Liver (tissue), 3 donors: ENCODE measurements around the gene PLXNA2.

Experiments used
- ATF3 ChIP-seq: IDR thresholded peaks from 2 replicates; pipeline ENCODE4 v1.6.1; 2016; ENCODE audit warnings: antibody characterized with exemption
- CTCF ChIP-seq: fragments of 150-350 bp; IDR thresholded peaks from 2 replicates; pipeline ENCODE4 v1.5.1; 2017; ENCODE audit warnings: improper control_type of control experiment, low read depth, low read length; ENCODE audit not compliant: missing input control
- EGR1 ChIP-seq, 2 donors: IDR thresholded peaks; 2 replicates each; pipeline ENCODE4 v1.6.1; 2016 to 2018; ENCODE audit warnings: antibody characterized with exemption in 2 of 2, low read depth in 2 of 2
- GABPA ChIP-seq, 2 donors: IDR thresholded peaks in 1 of 2; conservative IDR thresholded peaks in 1 of 2; 2 replicates each; pipeline ENCODE4 v1.6.1; 2016; ENCODE audit warnings: antibody characterized with exemption in 2 of 2, mild to moderate bottlenecking in 1 of 2, moderate library complexity in 1 of 2
- HNF4A ChIP-seq, 2 donors: conservative IDR thresholded peaks; 2 replicates each; pipeline ENCODE4 v1.6.1; 2016; ENCODE audit warnings: antibody characterized with exemption in 2 of 2, mild to moderate bottlenecking in 2 of 2
- JUND ChIP-seq, 2 donors: IDR thresholded peaks; 2 replicates each; pipeline ENCODE4 v1.6.1; 2016; ENCODE audit warnings: antibody characterized with exemption in 2 of 2
- MAX ChIP-seq: IDR thresholded peaks from 2 replicates; pipeline ENCODE4 v1.6.1; 2016; ENCODE audit warnings: antibody characterized with exemption
- RAD21 ChIP-seq, 2 donors: IDR thresholded peaks; 2 replicates each; pipeline ENCODE4 v1.6.1; 2016; ENCODE audit warnings: antibody characterized with exemption in 2 of 2, mild to moderate bottlenecking in 2 of 2
- REST ChIP-seq: IDR thresholded peaks from 2 replicates; pipeline ENCODE4 v1.6.1; 2016; ENCODE audit warnings: antibody characterized with exemption, mild to moderate bottlenecking
- RXRA ChIP-seq, 2 donors: IDR thresholded peaks; 2 replicates each; pipeline ENCODE4 v1.6.1; 2017 to 2018; ENCODE audit warnings: antibody characterized with exemption in 2 of 2, mild to moderate bottlenecking in 1 of 2
- SP1 ChIP-seq: IDR thresholded peaks from 2 replicates; pipeline ENCODE4 v1.6.1; 2018; ENCODE audit warnings: antibody characterized with exemption, mild to moderate bottlenecking
- TAF1 ChIP-seq: conservative IDR thresholded peaks from 2 replicates; pipeline ENCODE4 v1.6.1; 2016; ENCODE audit warnings: antibody characterized with exemption, mild to moderate bottlenecking
- ZBTB33 ChIP-seq: IDR thresholded peaks from 2 replicates; pipeline ENCODE4 v1.6.1; 2016; ENCODE audit warnings: antibody characterized with exemption
- donor health status: healthy.
- donor health status: healthy.

- TF ChIP-seq CTCF (no peak), MAX (no peak), ATF3 (no peak), GABPA (IDR thresholded peaks at IDR 0.05 in 1 of 2, conservative IDR thresholded peaks at IDR 0.05 in 1 of 2) (no peak), REST (no peak), EGR1 (IDR thresholded peaks at IDR 0.05; ENCODE audit: low read depth in 2 of 2) (no peak), HNF4A (conservative IDR thresholded peaks at IDR 0.05) (no peak), JUND (IDR thresholded peaks at IDR 0.05) (no peak), RXRA (IDR thresholded peaks at IDR 0.05) (no peak), ZBTB33 (no peak), TAF1 (no peak), RAD21 (IDR thresholded peaks at IDR 0.05) (no peak), SP1 (no peak)
Measured at GRCh38 chr1:208088319-208088718, 155.9 kb downstream of the PLXNA2 start.
